ENCODE measurements around the gene KCNJ15. TPM values are rescaled to one million over a fixed set of nuclear protein-coding genes. Genes with fewer than 3 reads are reported as not detected.

KCNJ15 gene
- total and polyA plus RNA-seq, 2 donors (not counting 1 experiment from before 2014, with no cell fraction given) = not detected

DNA sequence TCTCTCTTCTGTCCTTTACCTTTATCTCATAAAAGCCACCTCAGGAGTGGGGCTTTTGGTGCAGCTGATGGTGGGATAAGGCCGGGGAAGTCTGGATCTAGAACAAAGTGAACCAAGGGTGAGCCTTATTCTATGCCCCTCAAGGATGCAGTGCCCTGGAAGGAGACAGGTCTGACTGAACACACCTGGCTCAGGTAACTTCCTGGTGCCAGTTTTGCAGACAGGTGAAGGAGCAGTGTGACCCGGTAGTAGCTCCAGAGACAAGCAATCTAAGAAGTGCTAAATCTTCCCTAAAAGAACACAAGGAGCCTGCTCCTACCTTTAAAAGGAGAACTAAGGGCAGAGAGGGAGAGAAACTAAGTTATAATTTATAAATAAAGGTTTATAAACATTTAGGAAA, 2.9 kb downstream of the KCNJ15 start:
- TF ChIP-seq EZH2 (IDR thresholded peaks at IDR 0.05; ENCODE audit: borderline replicate concordance, insufficient read depth, low read depth, low read length, poor library complexity, severe bottlenecking) = no peak
- TF ChIP-seq, protein P1, sequence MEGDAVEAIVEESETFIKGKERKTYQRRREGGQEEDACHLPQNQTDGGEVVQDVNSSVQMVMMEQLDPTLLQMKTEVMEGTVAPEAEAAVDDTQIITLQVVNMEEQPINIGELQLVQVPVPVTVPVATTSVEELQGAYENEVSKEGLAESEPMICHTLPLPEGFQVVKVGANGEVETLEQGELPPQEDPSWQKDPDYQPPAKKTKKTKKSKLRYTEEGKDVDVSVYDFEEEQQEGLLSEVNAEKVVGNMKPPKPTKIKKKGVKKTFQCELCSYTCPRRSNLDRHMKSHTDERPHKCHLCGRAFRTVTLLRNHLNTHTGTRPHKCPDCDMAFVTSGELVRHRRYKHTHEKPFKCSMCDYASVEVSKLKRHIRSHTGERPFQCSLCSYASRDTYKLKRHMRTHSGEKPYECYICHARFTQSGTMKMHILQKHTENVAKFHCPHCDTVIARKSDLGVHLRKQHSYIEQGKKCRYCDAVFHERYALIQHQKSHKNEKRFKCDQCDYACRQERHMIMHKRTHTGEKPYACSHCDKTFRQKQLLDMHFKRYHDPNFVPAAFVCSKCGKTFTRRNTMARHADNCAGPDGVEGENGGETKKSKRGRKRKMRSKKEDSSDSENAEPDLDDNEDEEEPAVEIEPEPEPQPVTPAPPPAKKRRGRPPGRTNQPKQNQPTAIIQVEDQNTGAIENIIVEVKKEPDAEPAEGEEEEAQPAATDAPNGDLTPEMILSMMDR (IDR thresholded peaks at IDR 0.05) = no peak
- POLR2A ChIA-PET = no interaction called here
- Histone ChIP-seq H4K20me1 (ENCODE audit: control insufficient read depth, insufficient read depth, low read length, poor library complexity, severe bottlenecking) (no peaks in the 10 kb centered on the region), H3K27ac (ENCODE audit: low read length in 2 of 2) (no peak overlapping the region), H3K9ac (ENCODE audit: low read length) (no peak overlapping the region), H2AFZ (ENCODE audit: insufficient read depth, low read depth, low read length, poor library complexity, severe bottlenecking) (no peak overlapping the region), H3K4me3 (ENCODE audit: control extremely low read depth in 1 of 5, extremely low read depth in 1 of 5, insufficient read depth in 1 of 5, low read depth in 2 of 5, low read length in 4 of 5) (no peak overlapping the region), H3K27me3 (replicated peaks in 1 of 4; ENCODE audit: control extremely low read depth in 1 of 4, control insufficient read depth in 3 of 4, insufficient read depth in 4 of 4, low read length in 3 of 4) (no peaks in the 10 kb centered on the region), H3K36me3 (replicated peaks in 1 of 2; ENCODE audit: control extremely low read depth in 1 of 2, control insufficient read depth in 1 of 2, extremely low read depth in 1 of 2, insufficient read depth in 2 of 2, low read length in 1 of 2) (no peaks in the 10 kb centered on the region), H3K79me2 (ENCODE audit: control insufficient read depth, insufficient read depth, low read length) (no peaks in the 10 kb centered on the region), H3K4me2 (replicated peaks; ENCODE audit: low read depth, low read length, poor library complexity, severe bottlenecking) (no peak overlapping the region), H3K4me1 (ENCODE audit: control insufficient read depth in 2 of 2, insufficient read depth in 2 of 2, low read length in 2 of 2) (no peaks in the 10 kb centered on the region), H3K9me3 (ENCODE audit: control extremely low read depth in 1 of 3, control insufficient read depth in 2 of 3, insufficient read depth in 1 of 3, low read length in 2 of 3) (no peaks in the 10 kb centered on the region)
- Mint-ChIP-seq H3K27me3 (no peaks in the 10 kb centered on the region), H3K4me1 (no peaks in the 10 kb centered on the region), H3K4me3 (no peak overlapping the region), H3K27ac (no peak overlapping the region), H3K9me3 (ENCODE audit: insufficient read depth) (no peaks in the 10 kb centered on the region)
- CTCF ChIA-PET = no interaction called here
- ATAC-seq (ENCODE audit: low read depth) = no peak
- intact Hi-C loops (cut with micrococcal nuclease) = no loop called here
- WGBS (ENCODE audit: insufficient coverage) = no CpG with 5 or more reads among the region's 2 CpGs
- no peak for DNase-seq

DNA sequence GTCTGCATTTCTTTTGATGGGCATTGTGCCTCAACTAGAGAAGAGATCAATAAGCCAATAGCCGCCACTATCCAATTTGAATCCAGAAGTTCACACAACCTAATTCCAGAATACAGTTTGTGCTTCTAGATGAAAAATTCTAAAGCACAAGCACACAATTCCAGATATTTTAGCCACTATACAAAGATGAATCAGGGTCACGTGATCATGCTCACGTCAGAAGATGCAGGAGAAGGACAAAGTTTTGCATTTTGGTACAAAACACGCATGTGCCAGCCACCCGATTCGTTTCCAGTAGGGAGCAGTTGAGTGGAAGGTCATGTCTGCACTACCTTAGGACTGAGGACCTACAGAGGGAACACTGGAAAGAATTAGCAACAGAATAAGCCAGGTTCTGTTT, 3.6 kb downstream of the KCNJ15 start:
- H3K9me3 ChIP-seq (ENCODE audit: control extremely low read depth in 1 of 3, control insufficient read depth in 2 of 3, insufficient read depth in 1 of 3, low read length in 2 of 3) = no peaks in the 10 kb centered on the region
- no peaks in the 10 kb centered on the region for H3K4me1 ChIP-seq (ENCODE audit: control insufficient read depth in 2 of 2, insufficient read depth in 2 of 2, low read length in 2 of 2)
- H3K4me3 ChIP-seq (ENCODE audit: control extremely low read depth in 1 of 5, extremely low read depth in 1 of 5, insufficient read depth in 1 of 5, low read depth in 2 of 5, low read length in 4 of 5) = no peak overlapping the region
- no peak for TF ChIP-seq EZH2 (IDR thresholded peaks at IDR 0.05; ENCODE audit: borderline replicate concordance, insufficient read depth, low read depth, low read length, poor library complexity, severe bottlenecking)
- TF ChIP-seq, protein P1 (IDR thresholded peaks at IDR 0.05) = no peak
- Mint-ChIP-seq H3K4me1 (no peaks in the 10 kb centered on the region), H3K27me3 (peaks cover under 1% of the 10 kb centered on the region), H3K27ac (no peak overlapping the region), H3K4me3 (no peak overlapping the region), H3K9me3 (ENCODE audit: insufficient read depth) (no peaks in the 10 kb centered on the region)
- POLR2A ChIA-PET = no interaction called here
- intact Hi-C loops (cut with micrococcal nuclease) = no loop called here
- ATAC-seq (ENCODE audit: low read depth) (no peak), DNase-seq (no peak)
- no peaks in the 10 kb centered on the region for H3K36me3 ChIP-seq (replicated peaks in 1 of 2; ENCODE audit: control extremely low read depth in 1 of 2, control insufficient read depth in 1 of 2, extremely low read depth in 1 of 2, insufficient read depth in 2 of 2, low read length in 1 of 2)
- no peaks in the 10 kb centered on the region for H3K79me2 ChIP-seq (ENCODE audit: control insufficient read depth, insufficient read depth, low read length)
- no peak overlapping the region for H3K27ac ChIP-seq (ENCODE audit: low read length in 2 of 2)
- no peaks in the 10 kb centered on the region for H4K20me1 ChIP-seq (ENCODE audit: control insufficient read depth, insufficient read depth, low read length, poor library complexity, severe bottlenecking)
- CTCF ChIA-PET = no interaction called here
- H3K9ac ChIP-seq (ENCODE audit: low read length) = no peak overlapping the region
- H2AFZ ChIP-seq (ENCODE audit: insufficient read depth, low read depth, low read length, poor library complexity, severe bottlenecking) = no peak overlapping the region
- WGBS (ENCODE audit: insufficient coverage) = 86% methylated on average over 4 of the region's 6 CpGs
- H3K27me3 ChIP-seq (replicated peaks in 1 of 4; ENCODE audit: control extremely low read depth in 1 of 4, control insufficient read depth in 3 of 4, insufficient read depth in 4 of 4, low read length in 3 of 4) = no peaks in the 10 kb centered on the region
- no peak overlapping the region for H3K4me2 ChIP-seq (replicated peaks; ENCODE audit: low read depth, low read length, poor library complexity, severe bottlenecking)

Measured in B cell (primary cell).